HG02885 (cell line): Measurements from ENCODE around the gene CALN1.

Experiments
- ATAC-seq: cut with Tn5 transposase; IDR thresholded peaks from one replicate; pipeline ENCODE4 v1.9.1; 2021; ENCODE audit warnings: mild to moderate bottlenecking; ENCODE audit not compliant: unreplicated experiment, poor library complexity

The CALN1 gene

GRCh38 chr7:71731740-71732139, 680.4 kb downstream of the CALN1 start:
- no peak for ATAC-seq
